ENCODE results near the gene PTCRA.
"Not testable (repeated sequence)": the region's sequence is repeated elsewhere in the genome, so short reads cannot be mapped to it uniquely, and the experiment has no call there.

PTCRA gene

DNA sequence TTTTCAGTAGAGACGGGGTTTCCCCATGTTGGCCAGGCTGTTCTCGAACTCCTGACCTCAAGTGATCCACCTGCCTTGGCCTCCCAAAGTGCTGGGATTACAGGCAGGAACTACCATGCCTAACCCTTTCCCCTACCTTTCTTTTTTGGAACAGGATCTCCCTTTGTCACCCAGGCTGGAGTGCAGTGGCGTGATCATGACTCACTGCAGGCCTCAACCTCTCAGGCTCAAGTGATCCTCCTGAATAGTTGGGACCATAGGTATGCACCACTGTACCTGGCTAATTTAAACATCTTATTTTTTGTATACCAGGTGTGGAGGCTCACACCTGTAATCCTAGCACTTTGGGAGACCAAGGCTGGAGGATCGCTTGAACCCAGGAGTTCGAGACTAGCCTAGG lies 25.5 kb downstream of the PTCRA start:
- DNase-seq (ENCODE audit: low spot score) = not testable (repeated sequence)

DNA sequence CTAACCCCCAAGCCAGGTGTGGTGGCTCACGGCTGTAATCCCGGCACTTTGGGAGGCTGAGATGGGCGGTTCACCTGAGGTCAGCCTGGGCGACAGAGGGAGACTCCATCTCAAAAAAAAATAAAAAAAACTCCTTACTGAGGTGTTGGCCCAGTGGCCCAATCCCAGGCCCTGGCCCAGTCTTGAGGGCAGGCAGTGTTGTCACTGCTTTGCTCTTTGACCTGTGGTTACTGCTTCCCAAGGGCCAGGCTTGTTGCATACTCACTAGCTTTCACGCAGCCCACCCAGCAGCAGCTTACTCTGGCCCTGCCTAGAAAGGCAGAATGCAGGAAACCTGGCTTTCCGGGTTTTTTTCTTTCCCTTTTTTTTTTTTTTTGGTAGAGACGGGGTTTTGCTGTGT lies 26.6 kb downstream of the PTCRA start:
- no peak for DNase-seq (ENCODE audit: low spot score)

DNA sequence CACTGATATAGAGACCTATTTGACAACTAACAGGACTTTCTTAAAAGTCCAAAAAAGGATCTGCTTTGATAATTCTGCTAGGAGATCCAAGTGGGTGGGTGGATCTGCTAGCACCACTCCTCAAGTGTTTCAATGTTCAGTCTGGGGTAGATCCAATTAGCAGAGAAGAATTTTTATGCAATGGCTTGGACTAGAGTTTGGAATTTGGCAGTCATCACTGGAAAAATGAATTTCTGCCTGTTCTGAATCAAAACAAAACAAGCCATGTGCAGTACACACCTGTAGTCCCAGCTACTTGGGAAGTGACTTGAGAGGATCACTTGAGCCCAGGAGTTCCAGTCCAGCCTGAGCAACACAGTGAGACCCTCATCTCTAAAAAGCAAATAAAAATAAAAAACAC lies 32.1 kb downstream of the PTCRA start:
- no peak for DNase-seq (ENCODE audit: low spot score)

DNA sequence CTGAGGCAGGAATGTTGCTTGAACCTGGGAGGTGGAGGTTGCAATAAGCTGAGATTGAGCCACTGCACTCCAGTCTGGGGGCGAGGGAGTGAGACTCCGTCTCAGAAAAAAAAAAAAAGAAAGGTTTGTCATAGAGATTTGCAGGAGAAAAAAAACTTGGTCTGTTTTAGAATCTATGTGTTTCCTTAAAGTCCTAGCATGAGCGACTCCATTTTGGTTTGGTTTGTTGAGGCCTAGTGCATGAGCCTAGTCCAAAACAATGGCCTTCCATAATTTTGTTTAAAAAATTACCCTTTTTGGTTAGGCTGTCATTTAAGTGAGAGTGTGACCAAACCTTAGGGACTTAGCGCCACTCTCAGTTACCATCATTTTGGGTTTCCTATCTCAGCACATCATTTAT lies 36.5 kb downstream of the PTCRA start:
- DNase-seq (ENCODE audit: low spot score) = no peak

DNA sequence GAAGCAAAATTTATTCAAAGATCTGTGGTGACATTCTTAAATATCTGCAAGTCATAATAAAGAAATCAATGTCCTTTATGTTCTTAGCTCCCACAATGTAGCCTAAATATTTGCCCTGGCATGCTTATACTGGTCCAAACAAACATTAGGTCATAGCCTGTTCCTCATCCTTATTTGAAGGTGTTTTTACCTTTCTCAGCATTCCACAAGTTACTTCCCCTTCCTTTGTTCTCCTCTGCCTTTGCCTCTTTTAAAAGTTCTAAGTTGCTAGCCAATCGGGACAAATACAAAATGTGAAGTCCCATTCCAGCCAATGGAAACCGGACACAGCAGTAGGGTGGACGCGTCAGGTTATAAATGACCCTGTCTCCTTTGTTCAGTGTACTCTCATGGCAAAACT lies 38.6 kb downstream of the PTCRA start:
- DNase-seq (ENCODE audit: low spot score) = not testable (repeated sequence)

DNA sequence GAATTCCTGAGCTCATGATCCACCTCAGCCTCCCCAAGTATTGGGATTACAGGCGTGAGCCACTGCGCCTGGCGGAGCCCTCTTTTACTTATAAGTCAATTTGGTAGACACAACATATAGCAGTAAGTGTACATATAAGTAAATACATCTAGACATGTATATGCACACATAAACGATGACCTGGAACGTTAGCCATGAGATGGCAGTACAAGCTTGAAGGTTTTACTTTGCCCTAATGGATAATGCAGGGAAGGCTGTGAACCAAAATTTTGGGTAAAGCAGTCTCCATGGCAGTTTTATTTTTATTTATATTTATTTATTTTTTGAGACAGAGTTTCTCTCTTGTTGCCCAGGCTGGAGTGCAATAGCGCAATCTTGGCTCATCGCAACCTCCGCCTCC lies 42.3 kb downstream of the PTCRA start:
- peak; percentile 20 for DNase-seq (ENCODE audit: low spot score)

DNA sequence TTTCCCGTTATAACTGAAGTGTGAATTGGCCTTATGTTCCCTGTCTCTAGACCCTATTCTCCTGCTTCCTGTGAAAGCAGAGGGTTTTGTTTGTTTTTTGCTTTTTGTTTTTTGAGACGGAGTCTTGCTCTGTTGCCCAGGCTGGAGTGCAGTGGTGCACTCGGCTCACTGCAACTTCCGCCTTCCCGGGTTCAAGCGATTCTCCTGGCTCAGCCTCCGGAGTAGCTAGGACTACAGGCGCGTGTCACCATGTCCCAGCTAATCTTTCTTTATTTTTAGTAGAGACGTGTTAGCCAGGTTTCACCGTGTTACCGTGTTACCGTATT lies 44.0 kb downstream of the PTCRA start:
- no peak for DNase-seq (ENCODE audit: low spot score)

DNA sequence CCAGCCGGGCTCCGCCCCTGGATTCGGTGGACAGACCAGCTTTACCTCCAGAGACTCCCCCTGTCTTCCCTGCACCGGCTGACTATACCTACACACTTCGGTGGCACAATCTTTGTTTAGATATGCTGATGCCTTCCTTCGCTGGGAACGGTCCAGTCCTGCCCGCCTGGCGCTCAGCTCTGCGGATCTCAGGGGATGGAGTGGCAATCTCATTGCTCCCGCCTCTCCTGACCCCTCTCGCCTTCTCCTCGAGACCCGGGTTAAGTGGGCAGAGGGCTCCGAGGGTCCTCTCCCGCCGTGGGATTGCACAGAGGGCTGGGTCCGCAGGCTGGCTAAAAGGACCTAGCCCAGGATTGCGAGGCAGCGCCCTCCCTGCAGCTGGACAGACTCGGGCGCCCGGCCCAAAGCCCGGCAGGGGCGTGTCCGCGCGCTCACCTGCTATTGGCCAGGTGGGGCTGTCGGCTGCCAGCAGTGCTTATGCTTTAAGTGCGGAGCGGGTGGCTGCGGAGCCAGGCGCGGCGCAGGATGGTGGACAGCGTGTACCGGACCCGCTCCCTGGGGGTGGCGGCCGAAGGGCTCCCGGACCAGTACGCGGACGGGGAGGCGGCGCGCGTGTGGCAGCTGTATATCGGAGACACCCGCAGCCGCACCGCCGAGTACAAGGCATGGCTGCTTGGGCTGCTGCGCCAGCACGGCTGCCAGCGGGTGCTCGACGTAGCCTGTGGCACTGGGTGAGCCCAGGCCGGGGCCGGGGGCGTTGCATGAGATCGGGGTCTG lies 44.6 kb downstream of the PTCRA start, which contains the start of gene GNMT:
Gene GNMT, plus strand, starts transcription at position 512 of the 777 bp plus-strand sequence. Its CDS starts 14 bp downstream, at position 526.
- DNase-seq (ENCODE audit: low spot score) = no peak

DNA sequence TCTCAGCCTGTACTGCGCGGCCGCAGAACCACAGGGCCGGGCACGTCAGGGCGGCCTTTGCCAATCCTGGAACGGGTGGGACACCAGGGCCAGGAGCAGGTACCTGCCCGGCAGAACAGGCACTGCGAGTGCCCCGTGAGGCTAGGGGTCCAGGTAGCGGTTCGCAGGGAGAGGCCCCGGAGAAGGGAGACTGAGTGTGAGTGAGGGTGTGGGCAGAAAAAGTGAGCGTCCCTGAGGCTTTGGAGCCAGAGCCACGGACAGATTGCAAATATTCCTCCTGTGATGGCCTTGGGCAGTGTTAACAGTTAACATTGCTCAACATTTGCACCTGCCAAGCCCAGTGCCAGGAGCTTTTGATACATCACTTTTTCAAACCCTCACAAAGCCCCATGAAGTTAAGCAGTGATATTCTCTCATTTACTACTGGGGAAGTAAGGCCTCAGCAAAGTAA lies 45.2 kb downstream of the PTCRA start:
- DNase-seq (ENCODE audit: low spot score) = no peak

DNA sequence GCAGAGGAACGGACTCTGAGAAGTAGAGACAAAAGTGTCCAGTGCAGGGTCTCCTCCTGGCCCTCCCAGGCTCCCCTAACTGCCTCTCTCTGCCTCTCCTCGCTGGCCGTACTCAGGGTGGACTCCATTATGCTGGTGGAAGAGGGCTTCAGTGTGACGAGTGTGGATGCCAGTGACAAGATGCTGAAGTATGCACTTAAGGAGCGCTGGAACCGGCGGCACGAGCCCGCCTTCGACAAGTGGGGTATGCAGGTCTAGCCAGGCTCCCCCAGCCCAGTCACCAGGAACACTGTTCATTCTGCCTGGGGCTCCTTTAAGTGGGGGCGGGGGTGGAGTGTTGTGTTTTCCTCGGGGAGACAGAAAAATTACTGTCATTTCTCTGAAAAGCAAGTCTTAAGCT lies 46.2 kb downstream of the PTCRA start:
- DNase-seq (ENCODE audit: low spot score) = no peak

DNA sequence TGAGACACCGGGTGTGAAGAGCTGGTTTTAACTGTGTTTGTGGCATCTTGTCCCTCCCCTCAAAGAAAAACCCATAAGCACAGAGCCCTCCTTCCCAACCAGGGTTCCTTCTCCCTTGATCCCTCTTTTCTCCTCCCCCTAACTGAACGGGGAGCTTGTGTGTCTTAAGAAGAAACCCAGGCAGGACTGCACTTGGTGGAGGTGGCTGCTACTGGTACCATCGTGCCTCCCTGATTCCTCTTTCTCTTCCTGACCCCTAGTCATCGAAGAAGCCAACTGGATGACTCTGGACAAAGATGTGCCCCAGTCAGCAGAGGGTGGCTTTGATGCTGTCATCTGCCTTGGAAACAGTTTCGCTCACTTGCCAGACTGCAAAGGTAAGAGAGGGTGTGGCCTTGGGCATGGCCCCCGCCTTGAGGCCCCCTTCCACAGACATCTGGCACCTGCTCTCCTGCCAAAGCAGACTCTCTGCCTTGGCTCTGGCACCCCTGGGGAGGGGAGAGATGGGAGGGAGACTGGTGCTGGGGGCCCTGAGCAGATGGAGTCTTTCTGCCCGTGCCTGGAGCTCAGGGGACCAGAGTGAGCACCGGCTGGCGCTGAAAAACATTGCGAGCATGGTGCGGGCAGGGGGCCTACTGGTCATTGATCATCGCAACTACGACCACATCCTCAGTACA lies 46.8 kb downstream of the PTCRA start:
- DNase-seq (ENCODE audit: low spot score) = no peak

DNA sequence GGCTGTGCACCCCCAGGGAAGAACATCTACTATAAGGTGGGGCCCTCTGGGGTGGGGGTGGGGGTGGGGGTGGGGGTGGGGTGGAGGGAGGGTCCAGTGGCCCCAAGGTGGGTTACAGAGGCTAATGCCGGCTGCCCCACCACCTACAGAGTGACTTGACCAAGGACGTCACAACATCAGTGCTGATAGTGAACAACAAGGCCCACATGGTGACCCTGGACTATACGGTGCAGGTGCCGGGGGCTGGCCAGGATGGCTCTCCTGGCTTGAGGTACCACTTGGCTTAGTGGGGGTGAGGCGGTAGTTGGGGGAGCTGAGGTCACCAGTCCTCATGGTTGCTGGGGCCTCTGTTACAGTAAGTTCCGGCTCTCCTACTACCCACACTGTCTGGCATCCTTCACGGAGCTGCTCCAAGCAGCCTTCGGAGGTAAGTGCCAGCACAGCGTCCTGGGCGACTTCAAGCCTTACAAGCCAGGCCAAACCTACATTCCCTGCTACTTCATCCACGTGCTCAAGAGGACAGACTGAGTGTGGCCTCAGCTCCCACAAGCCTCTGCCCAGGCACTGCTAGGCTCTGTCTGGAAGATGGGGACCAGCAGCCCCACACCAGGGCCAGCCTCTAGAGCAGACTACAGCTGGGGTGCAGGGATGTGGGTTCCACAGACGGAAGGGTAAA lies 47.5 kb downstream of the PTCRA start:
- no peak for DNase-seq (ENCODE audit: low spot score)

DNA sequence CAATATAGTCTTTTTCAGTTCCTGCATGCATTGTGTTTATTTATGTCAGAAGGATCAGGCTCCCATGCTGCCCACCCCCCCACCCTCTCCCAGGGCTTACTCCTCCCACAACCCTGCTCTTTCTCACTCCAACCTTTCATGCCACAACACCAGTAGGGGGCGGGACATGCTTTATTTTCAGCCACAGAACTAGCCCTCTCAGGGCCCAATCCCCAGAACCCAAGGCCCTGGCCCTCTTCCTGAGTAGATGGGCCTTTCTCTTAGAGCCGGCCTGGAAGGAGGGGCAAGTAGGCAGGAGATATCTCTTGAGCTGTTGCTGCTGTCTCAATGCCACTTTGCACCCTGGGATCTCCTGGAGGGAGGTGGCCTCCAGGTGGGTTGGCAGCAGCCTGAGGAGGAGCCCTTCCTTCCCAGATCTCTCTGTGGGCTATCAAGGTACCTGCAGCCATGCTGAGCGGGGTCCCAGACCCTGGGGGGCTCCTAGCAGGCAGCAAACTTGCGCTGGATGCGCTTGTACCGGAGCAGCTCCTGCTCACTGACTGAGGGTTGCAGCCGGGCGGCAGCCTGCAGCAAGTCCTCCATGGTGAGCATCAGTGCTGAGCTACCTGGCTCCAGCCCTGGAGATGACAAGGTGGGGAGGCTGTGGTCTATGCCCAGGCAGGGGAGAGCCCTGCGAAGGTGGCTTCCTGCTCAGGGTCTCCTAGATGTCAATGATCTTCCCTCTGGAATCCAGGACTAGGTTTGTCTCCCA lies 48.2 kb downstream of the PTCRA start:
- peak; percentile 55 for DNase-seq (ENCODE audit: low spot score)

DNA sequence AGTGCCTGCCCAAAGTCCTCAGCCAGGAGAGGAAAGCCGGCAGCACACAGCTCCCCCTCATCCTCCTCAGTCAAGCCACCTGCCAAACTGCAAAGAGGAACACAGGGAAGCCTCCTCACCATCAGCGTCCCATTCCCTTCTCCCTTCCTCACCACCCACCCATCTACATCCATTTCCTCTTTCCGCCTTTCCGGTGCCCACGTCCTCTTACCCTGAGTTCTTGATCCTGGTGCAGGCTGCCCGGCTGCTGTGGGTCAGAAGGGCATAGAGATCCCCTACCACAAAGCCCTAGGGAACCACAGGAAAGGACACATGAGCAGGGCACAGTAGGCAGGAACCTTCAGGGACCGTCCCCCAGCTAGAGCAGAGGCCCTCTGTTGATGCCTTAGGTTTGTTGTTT lies 50.7 kb downstream of the PTCRA start:
- no peak for DNase-seq (ENCODE audit: low spot score)

DNA sequence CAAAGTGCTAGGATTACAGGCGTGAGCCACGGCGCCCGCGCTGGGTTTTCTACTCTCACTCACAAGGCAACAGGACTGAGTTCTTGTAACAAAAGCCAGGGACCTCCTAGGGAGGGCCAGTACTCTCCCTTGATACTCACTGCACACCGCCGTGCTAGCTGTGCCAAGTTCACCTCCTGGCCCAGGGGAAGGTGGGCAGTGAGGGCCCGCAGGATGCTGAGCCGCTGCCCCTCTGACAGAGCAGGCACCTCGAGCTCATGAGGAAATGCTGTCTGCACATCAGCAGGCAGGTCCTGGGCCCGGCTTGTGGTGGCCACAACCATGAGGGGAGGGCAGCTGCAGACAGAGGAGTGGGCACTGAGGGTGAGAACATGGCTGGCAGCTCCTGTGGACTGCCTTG lies 51.4 kb downstream of the PTCRA start:
- no peak for DNase-seq (ENCODE audit: low spot score)

DNA sequence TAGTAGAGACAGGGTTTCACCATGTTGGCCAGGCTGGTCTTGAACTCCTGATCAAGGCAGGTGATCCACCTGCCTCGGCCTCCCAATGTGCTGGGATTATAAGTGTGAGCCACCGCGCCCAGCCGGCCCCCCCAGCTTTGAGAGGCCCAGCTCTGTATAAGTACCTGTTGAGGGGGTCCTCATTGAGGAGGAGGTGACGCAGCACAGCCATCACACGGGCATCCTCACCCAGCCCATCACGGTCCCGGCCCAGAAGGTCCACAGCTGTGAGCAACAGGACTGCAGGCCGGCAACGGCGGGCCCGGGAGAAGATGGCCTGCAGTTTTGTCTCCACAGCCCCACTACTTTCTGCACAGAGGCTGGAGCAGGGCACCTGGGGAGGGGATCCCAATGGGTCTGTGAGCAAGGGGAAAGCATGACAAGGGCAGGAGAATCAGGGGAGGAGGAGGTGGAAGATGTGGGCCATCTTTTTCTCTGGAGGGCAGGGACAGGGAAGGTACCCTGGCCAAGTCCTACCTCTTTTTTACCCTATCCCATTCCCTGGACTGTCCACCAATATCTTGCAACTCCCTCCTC lies 52.4 kb downstream of the PTCRA start:
- no peak for DNase-seq (ENCODE audit: low spot score)

DNA sequence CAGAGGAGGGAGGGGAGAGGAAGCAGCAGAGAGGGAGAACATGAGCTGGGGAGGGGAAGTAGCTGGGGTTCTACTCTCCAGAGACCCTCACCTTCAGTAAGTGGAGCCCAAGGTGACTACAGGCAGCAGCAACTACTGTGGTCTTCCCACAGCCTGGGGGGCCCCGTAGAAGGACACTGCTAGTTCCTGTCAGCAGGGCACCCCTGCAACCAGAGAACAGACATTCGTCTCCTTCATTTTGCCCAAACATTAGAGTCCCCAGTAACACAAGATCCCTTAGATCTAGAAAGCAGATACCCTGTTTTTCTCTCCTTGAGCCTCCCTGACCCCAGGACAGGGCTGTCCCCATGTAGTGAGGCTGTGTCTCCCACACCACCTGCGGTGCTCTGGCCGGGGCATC lies 52.9 kb downstream of the PTCRA start:
- no peak for DNase-seq (ENCODE audit: low spot score)

DNA sequence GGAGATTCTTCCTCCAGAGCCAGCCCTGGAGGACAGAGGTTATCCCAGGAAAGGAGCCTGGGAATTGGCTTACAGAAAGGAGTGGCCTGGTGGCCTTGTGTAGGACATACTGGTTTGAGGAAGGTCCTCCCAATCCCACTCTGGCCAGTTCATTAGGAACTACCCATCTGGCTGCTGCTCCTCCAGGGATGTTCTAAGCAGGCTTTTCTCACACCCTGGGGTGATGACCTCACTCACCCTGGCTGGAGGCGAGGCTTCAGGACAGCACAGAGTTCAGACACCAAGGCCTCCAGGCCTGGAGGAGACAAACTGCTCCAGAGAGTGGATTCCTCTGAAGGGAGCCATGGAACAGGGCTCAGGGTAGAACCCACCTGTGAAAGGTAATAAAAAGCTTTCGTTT lies 53.6 kb downstream of the PTCRA start:
- DNase-seq (ENCODE audit: low spot score) = no peak

DNA sequence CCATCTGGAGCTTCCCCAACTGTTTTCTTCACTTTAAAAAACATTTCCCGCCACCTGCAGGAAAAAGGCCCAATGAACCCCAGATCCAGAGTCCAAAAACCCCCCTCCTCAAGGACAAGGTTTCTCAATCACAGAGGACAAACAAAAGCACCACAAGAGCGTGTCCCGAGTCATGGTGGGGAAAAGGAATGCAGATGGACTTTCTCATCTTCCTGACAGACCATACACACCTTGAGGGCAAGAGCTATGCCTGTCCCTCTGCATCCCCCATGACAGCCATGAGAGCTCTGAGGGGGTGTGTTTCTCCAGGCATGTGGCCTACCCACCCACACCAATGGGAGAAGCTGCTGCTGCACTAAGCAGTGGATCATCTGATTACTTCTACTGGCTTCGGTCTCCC lies 54.1 kb downstream of the PTCRA start:
- DNase-seq (ENCODE audit: low spot score) = no peak

DNA sequence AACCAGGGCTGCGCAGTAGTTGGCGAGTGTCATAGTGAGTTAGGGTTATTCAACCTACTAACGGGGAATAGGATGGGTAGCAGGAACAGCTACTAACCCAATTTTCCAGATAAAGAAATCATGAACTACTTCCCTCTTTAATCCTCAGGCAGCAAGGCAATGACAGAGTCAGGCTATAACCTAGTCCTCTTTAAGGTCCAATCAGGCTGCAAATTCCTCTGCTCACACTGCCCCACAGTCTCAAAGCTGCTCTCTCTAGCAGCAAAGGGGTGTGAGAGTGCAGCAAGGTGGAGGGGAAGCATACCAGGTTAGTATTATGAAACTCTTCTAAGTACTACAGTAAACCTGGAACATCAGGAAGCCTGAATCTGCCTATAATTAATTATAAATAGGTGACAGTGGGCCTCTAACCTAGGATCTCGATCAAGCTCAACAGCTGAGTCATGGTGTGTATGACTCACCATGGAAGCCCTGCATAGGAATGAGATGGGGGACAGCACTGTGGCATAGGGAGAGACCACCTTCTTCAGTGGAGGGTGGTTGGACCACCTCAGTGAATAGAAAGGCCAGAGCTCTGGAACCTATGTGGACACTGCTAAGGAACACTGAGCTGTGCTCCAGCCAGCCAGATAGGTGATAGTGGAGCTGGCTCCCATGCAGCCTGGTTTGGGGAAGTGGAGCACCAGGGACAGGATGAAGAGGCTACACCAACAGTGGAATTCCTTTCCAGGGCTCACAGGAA lies 55.2 kb downstream of the PTCRA start:
- peak; percentile 36 for DNase-seq (ENCODE audit: low spot score)

DNA sequence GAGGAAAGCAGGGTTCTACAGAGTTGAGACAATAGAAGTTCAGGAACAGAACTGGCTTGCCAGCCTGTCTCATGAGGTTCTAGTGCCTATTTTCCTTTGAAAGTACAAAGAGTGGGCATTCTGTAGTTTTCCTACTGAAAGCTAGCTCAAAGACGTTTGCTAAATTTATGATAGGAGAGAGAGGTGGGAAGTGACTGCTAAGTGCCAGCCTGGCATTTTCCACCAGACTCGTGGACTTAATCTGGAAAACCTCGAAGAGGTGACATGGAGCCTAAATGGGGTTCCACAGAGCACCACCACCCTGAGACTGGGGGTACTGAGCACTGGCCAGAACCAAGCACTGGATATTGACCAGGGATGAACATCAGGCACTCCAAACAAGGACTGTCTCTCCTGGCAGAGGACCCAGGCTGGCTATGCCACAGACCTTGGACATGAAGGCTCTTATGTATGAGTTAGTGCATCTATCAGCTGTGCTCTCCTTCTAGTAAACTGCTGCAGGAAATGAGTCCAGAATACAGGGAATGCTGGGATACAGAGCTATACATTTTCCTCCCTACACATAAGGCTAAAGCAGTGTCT lies 56.0 kb downstream of the PTCRA start:
- no peak for DNase-seq (ENCODE audit: low spot score)
